MCF 10A (cell line): ENCODE data around the gene SMCHD1. TPM values are rescaled to one million over a fixed set of nuclear protein-coding genes. Genes with fewer than 3 reads are reported as not detected.

Experiments
- BruUV-seq: library from RNA; stranded (reverse); fragments of 400-500 nt; replicated peaks from 2 replicates; lab custom pipeline; 2021; lab: Mats Ljungman, UMichigan
- CTCF ChIA-PET: fragments of 300-600 bp; sonication (Branson Sonifier 250); formaldehyde crosslinking; extraction: SDS; loops from one replicate; lab custom pipeline; 2021; ENCODE audit warnings: antibody characterized with exemption, inconsistent platforms; lab: Yijun Ruan, JAX
- POLR2A ChIA-PET: fragments of 300-600, 350-650 bp; sonication (Branson Sonifier 250); formaldehyde crosslinking; extraction: SDS; loops from one replicate; lab custom pipeline; 2020; ENCODE audit warnings: antibody characterized with exemption, inconsistent platforms; lab: Yijun Ruan, JAX
- DNase-seq: peaks from one replicate; pipeline ENCODE4 v3.0.0-alpha.2; 2018; ENCODE audit not compliant: unreplicated experiment
- H3K27ac Mint-ChIP-seq: one replicate; pipeline ENCODE4 v1.8.0; 2022; ENCODE audit warnings: mild to moderate bottlenecking, low read depth, mixed read lengths; ENCODE audit not compliant: unreplicated experiment
- H3K27me3 Mint-ChIP-seq: one replicate; pipeline ENCODE4 v1.8.0; 2022; ENCODE audit warnings: mixed read lengths; ENCODE audit not compliant: insufficient read depth, unreplicated experiment
- H3K36me3 Mint-ChIP-seq: one replicate; pipeline ENCODE4 v1.8.0; 2022; ENCODE audit warnings: mild to moderate bottlenecking, moderate library complexity, mixed read lengths; ENCODE audit not compliant: insufficient read depth, unreplicated experiment
- H3K4me1 Mint-ChIP-seq: one replicate; pipeline ENCODE4 v1.8.0; 2022; ENCODE audit warnings: mixed read lengths; ENCODE audit not compliant: insufficient read depth, unreplicated experiment
- H3K4me3 Mint-ChIP-seq: one replicate; pipeline ENCODE4 v1.8.0; 2022; ENCODE audit warnings: mild to moderate bottlenecking, moderate library complexity, mixed read lengths; ENCODE audit not compliant: unreplicated experiment
- H3K9me3 Mint-ChIP-seq: one replicate; pipeline ENCODE4 v1.8.0; 2022; ENCODE audit warnings: mixed read lengths; ENCODE audit not compliant: unreplicated experiment
- intact Hi-C: fragments of 100-400 bp; cut with micrococcal nuclease; formaldehyde crosslinking; loops from 2 replicates; pipeline ENCODE4 v1.14.1; 2022
- total RNA-seq: library from RNA; stranded (reverse); gene quantifications from 2 replicates; pipeline ENCODE4 v1.2.3, GENCODE V29; 2022
- TF ChIP-seq, protein P1 (sequence below): fragments of 200-600 bp; IDR thresholded peaks from one replicate; pipeline ENCODE4 v1.8.0; 2022; ENCODE audit warnings: antibody characterized with exemption, mild to moderate bottlenecking; ENCODE audit not compliant: unreplicated experiment

SMCHD1 gene
- total RNA-seq, 1 experiment from 2014 or later: 50.7 TPM

DNA sequence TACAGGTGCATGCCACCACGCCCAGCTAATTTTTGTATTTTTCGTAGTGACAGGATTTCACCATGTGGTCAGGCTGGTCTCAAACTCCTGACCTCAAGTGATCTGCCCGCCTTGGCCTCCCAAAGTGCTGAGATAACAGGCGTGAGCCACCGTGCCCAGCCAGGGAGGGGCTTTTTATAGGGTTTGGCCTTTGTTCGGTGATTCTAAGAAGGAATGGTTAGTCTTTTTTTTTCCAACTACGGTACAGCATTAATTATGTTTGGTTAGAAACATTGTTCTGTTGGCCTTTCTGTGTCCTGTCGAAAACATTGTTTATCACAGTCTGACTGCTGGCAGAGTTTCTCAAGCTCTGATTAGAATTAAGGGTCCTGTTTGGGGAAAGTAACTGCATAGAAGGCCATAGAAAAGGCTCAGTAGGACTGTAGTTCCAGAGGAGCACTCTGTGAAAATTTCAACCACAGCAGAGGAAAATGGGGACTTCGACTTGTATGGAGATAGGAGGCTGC lies 19.3 kb upstream of the SMCHD1 start:
- ChIA-PET POLR2A (interaction anchor here (0.7 to 2.7 kb wide), 3 partner anchors 9 to 20 kb away, joined by 3 to 10 read pairs (median 4); partner anchors contain the start of gene SMCHD1), CTCF (no interaction called here)
- Mint-ChIP-seq H3K4me1 (peaks cover 17% of the 10 kb centered on the region), H3K4me3 (no peak overlapping the region), H3K27ac (no peak overlapping the region), H3K27me3 (no peaks in the 10 kb centered on the region), H3K36me3 (no peaks in the 10 kb centered on the region), H3K9me3 (no peaks in the 10 kb centered on the region)
- no TSS peak for BruUV-seq
- intact Hi-C loops: no loop called here
- no peak for DNase-seq
- TF ChIP-seq, protein P1, sequence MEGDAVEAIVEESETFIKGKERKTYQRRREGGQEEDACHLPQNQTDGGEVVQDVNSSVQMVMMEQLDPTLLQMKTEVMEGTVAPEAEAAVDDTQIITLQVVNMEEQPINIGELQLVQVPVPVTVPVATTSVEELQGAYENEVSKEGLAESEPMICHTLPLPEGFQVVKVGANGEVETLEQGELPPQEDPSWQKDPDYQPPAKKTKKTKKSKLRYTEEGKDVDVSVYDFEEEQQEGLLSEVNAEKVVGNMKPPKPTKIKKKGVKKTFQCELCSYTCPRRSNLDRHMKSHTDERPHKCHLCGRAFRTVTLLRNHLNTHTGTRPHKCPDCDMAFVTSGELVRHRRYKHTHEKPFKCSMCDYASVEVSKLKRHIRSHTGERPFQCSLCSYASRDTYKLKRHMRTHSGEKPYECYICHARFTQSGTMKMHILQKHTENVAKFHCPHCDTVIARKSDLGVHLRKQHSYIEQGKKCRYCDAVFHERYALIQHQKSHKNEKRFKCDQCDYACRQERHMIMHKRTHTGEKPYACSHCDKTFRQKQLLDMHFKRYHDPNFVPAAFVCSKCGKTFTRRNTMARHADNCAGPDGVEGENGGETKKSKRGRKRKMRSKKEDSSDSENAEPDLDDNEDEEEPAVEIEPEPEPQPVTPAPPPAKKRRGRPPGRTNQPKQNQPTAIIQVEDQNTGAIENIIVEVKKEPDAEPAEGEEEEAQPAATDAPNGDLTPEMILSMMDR: no peak

DNA sequence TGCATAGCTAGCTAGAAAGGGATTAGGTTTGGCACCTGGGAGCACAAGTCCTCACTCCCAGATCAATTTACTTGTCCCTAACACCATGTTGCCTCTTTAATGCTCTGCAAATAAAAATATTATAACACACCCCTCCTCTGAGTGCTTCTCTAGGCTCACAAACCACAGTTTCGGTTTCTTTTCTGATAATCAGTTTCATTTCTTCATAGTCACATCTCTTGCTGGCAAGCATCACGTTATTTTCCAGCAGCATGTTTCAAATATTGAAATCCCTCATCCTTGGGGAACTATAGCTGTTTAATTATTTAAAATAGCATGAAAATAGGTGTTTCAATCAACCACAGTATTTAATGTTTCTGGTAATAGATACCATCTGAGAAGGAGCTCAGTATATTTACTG lies 13.9 kb upstream of the SMCHD1 start:
- ChIA-PET POLR2A (interaction anchor here (1.0 kb wide), 1 partner anchor 14 kb away, joined by 6 read pairs; the partner anchor contains the start of gene SMCHD1), CTCF (interaction anchor here (0.6 kb wide), 1 partner anchor 257 kb away, joined by 3 read pairs; no protein-coding TSS in a partner anchor)
- no TSS peak for BruUV-seq
- Mint-ChIP-seq H3K27me3 (no peaks in the 10 kb centered on the region), H3K4me3 (no peak overlapping the region), H3K4me1 (peaks cover 17% of the 10 kb centered on the region), H3K9me3 (no peaks in the 10 kb centered on the region), H3K36me3 (no peaks in the 10 kb centered on the region), H3K27ac (no peak overlapping the region)
- no peak for DNase-seq
- TF ChIP-seq, protein P1: no peak
- intact Hi-C loops: no loop called here

DNA sequence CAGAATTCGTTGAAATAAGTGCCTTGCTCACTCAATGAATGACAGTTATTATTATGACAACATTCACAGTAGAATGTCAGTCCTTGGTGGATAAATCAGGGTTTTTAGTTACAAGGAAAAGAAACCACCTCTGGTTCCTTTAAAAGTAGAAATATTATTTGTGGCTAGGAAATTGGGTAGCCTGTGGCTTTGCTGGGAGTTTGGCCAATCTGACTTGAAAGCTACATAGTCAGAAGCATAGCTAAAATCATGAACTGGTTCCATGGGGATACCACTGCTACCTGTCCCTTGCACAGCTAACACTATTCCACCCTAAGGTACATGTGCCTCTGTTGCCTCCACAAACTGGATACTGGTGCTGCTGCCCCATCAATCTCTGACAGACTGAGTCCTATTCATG lies 12.8 kb upstream of the SMCHD1 start:
- Mint-ChIP-seq H3K27ac (no peak overlapping the region), H3K4me1 (peaks cover 11% of the 10 kb centered on the region), H3K9me3 (no peaks in the 10 kb centered on the region), H3K4me3 (no peak overlapping the region), H3K36me3 (no peaks in the 10 kb centered on the region), H3K27me3 (no peaks in the 10 kb centered on the region)
- ChIA-PET CTCF (no interaction called here), POLR2A (interaction anchor here (0.6 kb wide), 1 partner anchor 806 kb away, joined by 3 read pairs; no protein-coding TSS in a partner anchor)
- intact Hi-C loops: no loop called here
- DNase-seq: no peak
- no TSS peak for BruUV-seq
- TF ChIP-seq, protein P1: no peak

DNA sequence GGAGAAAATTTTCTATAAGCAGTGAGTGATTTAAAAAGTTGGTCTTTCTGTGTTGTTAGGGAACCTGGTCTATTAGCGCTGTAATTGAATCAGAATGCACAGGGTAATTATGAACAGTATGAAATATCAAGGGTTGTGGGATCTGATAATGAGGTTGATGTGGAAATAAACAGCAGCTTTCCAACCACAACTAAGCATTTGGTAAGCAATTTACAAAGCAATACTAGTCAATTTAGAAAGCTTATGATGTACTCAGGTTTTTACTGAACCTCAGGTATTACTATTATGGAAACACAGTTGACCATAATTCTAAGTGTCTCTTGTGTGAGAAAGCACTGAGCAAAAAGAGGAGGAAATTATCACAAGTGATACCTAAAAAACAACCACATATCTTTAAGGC lies 11.0 kb upstream of the SMCHD1 start:
- H3K36me3 Mint-ChIP-seq: no peaks in the 10 kb centered on the region
- intact Hi-C loops: no loop called here
- TF ChIP-seq, protein P1: no peak
- no peak for DNase-seq
- no peak overlapping the region for H3K27ac Mint-ChIP-seq
- H3K4me3 Mint-ChIP-seq: no peak overlapping the region
- ChIA-PET CTCF (interaction anchor here (0.6 to 0.7 kb wide), 3 partner anchors 41 to 840 kb away, joined by 3 read pairs; no protein-coding TSS in a partner anchor), POLR2A (no interaction called here)
- H3K27me3 Mint-ChIP-seq: no peaks in the 10 kb centered on the region
- peaks cover 4% of the 10 kb centered on the region for H3K4me1 Mint-ChIP-seq
- no peaks in the 10 kb centered on the region for H3K9me3 Mint-ChIP-seq
- no TSS peak for BruUV-seq
